H9 (cell line): ENCODE data around the gene CACNA1H. TPM values are rescaled to one million over a fixed set of nuclear protein-coding genes. Genes with fewer than 3 reads are reported as not detected.

Experiments
- DNase-seq: peaks from one replicate; pipeline ENCODE4 v3.0.0-alpha.2; 2017
- H2AFZ ChIP-seq: one replicate; pipeline ENCODE4 v1.6.1; 2013; ENCODE audit warnings: mild to moderate bottlenecking, low read length, control low read depth, moderate library complexity
- H2AK5ac ChIP-seq: 2 replicates; pipeline ENCODE4 v1.6.1; 2013; ENCODE audit warnings: low read length, control low read depth, mixed read lengths; ENCODE audit not compliant: insufficient read length
- H2BK120ac ChIP-seq: one replicate; pipeline ENCODE4 v1.6.1; 2013; ENCODE audit warnings: low read depth, mild to moderate bottlenecking, low read length, control low read depth, inconsistent platforms; ENCODE audit not compliant: poor library complexity, severe bottlenecking
- H2BK12ac ChIP-seq: 2 replicates; pipeline ENCODE4 v1.6.1; 2013; ENCODE audit warnings: low read length, control low read depth, mixed read lengths, low read depth; ENCODE audit not compliant: insufficient read length
- H2BK15ac ChIP-seq: 2 replicates; pipeline ENCODE4 v1.6.1; 2013; ENCODE audit warnings: low read depth, low read length, control low read depth
- H2BK20ac ChIP-seq: one replicate; pipeline ENCODE4 v1.6.1; 2013; ENCODE audit warnings: low read depth, mild to moderate bottlenecking, low read length, control low read depth, inconsistent platforms; ENCODE audit not compliant: poor library complexity, severe bottlenecking
- H2BK5ac ChIP-seq: 2 replicates; pipeline ENCODE4 v1.6.1; 2013; ENCODE audit warnings: low read length, control low read depth, mixed read lengths; ENCODE audit not compliant: insufficient read length
- H3K14ac ChIP-seq: 2 replicates; pipeline ENCODE4 v1.6.1; 2013; ENCODE audit warnings: low read length, control low read depth; ENCODE audit not compliant: insufficient read depth
- H3K18ac ChIP-seq: 2 replicates; pipeline ENCODE4 v1.6.1; 2013; ENCODE audit warnings: low read depth, mild to moderate bottlenecking, mixed read lengths, low read length, control low read depth; ENCODE audit not compliant: insufficient read length
- H3K23ac ChIP-seq: 2 replicates; pipeline ENCODE4 v1.6.1; 2013; ENCODE audit warnings: low read length, control low read depth, mixed read lengths, low read depth; ENCODE audit not compliant: insufficient read length
- H3K23me2 ChIP-seq: 2 replicates; pipeline ENCODE4 v1.6.1; 2013; ENCODE audit warnings: low read depth, mild to moderate bottlenecking, mixed read lengths, low read length, control low read depth; ENCODE audit not compliant: insufficient read length, poor library complexity, severe bottlenecking
- H3K27ac ChIP-seq: 2 replicates; pipeline ENCODE4 v1.5.1; 2013; ENCODE audit warnings: low read length, control low read depth, mixed read lengths, low read depth; ENCODE audit not compliant: insufficient read length
- H3K27me3 ChIP-seq: 2 replicates; pipeline ENCODE4 v1.6.1; 2013; ENCODE audit warnings: low read length, control low read depth, inconsistent platforms; ENCODE audit not compliant: insufficient read depth
- H3K4ac ChIP-seq: 2 replicates; pipeline ENCODE4 v1.6.1; 2013; ENCODE audit warnings: low read depth, mild to moderate bottlenecking, control low read depth, inconsistent platforms, low read length, moderate library complexity
- H3K4me1 ChIP-seq: 2 replicates; pipeline ENCODE4 v1.6.1; 2013; ENCODE audit warnings: low read length, control low read depth, inconsistent platforms; ENCODE audit not compliant: insufficient read depth
- H3K4me2 ChIP-seq: 2 replicates; pipeline ENCODE4 v1.6.1; 2013; ENCODE audit warnings: low read length, control low read depth, mixed read lengths; ENCODE audit not compliant: insufficient read length, insufficient read depth
- H3K56ac ChIP-seq: 2 replicates; pipeline ENCODE4 v1.6.1; 2013; ENCODE audit warnings: low read depth, mild to moderate bottlenecking, mixed read lengths, low read length, control low read depth; ENCODE audit not compliant: insufficient read length
- H3K79me1 ChIP-seq: 2 replicates; pipeline ENCODE4 v1.6.1; 2013; ENCODE audit warnings: low read depth, mild to moderate bottlenecking, moderate library complexity, low read length, control low read depth, inconsistent platforms; ENCODE audit not compliant: insufficient read depth, poor library complexity, severe bottlenecking
- H3K79me2 ChIP-seq: 2 replicates; pipeline ENCODE4 v1.6.1; 2013; ENCODE audit warnings: low read length, control low read depth, inconsistent platforms; ENCODE audit not compliant: insufficient read depth
- H3K9ac ChIP-seq: 2 replicates; pipeline ENCODE4 v1.6.1; 2013; ENCODE audit warnings: low read length, control low read depth, mixed read lengths; ENCODE audit not compliant: insufficient read length; ENCODE audit errors: extremely low read depth
- H3K9me3 ChIP-seq: one replicate; pipeline ENCODE4 v1.6.1; 2013; ENCODE audit warnings: low read depth, low read length, inconsistent platforms; ENCODE audit not compliant: control insufficient read depth
- H3T11ph ChIP-seq: one replicate; pipeline ENCODE4 v1.6.1; 2013; ENCODE audit warnings: mild to moderate bottlenecking, low read length, control low read depth, inconsistent platforms
- H4K20me1 ChIP-seq: one replicate; pipeline ENCODE4 v1.6.1; 2013; ENCODE audit not compliant: control insufficient read depth, insufficient read length, insufficient read depth
- H4K5ac ChIP-seq: 2 replicates; pipeline ENCODE4 v1.6.1; 2013; ENCODE audit warnings: low read depth, mild to moderate bottlenecking, mixed read lengths, low read length, control low read depth; ENCODE audit not compliant: insufficient read length
- H4K8ac ChIP-seq: replicated peaks from 2 replicates; pipeline ENCODE4 v1.6.1; 2013; ENCODE audit warnings: low read length, control low read depth, mixed read lengths, low read depth; ENCODE audit not compliant: insufficient read length
- H4K91ac ChIP-seq: 2 replicates; pipeline ENCODE4 v1.6.1; 2013; ENCODE audit warnings: low read depth, mild to moderate bottlenecking, moderate library complexity, mixed read lengths, low read length, control low read depth; ENCODE audit not compliant: insufficient read length
- H3K27ac Mint-ChIP-seq, 3 experiments: 2 replicates in 2 of 3; 3 replicates in 1 of 3; pipeline ENCODE4 v1.8.0; 2020 to 2021; ENCODE audit warnings: mixed read lengths in 3 of 3, mild to moderate bottlenecking in 1 of 3, moderate library complexity in 1 of 3
- H3K27me3 Mint-ChIP-seq: 2 replicates; pipeline ENCODE4 v1.8.0; 2021; ENCODE audit warnings: low read depth, mild to moderate bottlenecking, moderate library complexity, mixed read lengths
- H3K36me3 Mint-ChIP-seq, 3 experiments: 2 replicates in 2 of 3; 3 replicates in 1 of 3; pipeline ENCODE4 v1.8.0; 2020 to 2021; ENCODE audit warnings: low read depth in 3 of 3, mixed read lengths in 3 of 3; ENCODE audit not compliant: insufficient read depth in 1 of 3
- H3K4me1 Mint-ChIP-seq, 2 experiments: 2 replicates each; pipeline ENCODE4 v1.8.0; 2020; ENCODE audit warnings: mixed read lengths in 2 of 2
- H3K4me3 Mint-ChIP-seq, 2 experiments: 2 replicates in 1 of 2; 3 replicates in 1 of 2; pipeline ENCODE4 v1.8.0; 2020 to 2021; ENCODE audit warnings: mild to moderate bottlenecking in 2 of 2, mixed read lengths in 2 of 2, moderate library complexity in 1 of 2
- H3K9me3 Mint-ChIP-seq, 2 experiments: 2 replicates in 1 of 2; 3 replicates in 1 of 2; pipeline ENCODE4 v1.8.0; 2020; ENCODE audit warnings: mild to moderate bottlenecking in 2 of 2, mixed read lengths in 2 of 2, moderate library complexity in 1 of 2
- WGBS: extraction: QIAGEN DNeasy Blood & Tissue Kit; methylation state at CpG from one replicate; pipeline ENCODE4 v1.1.7; 2013; ENCODE audit warnings: missing lambda C conversion rate, low lambda C conversion rate, mixed read lengths; ENCODE audit not compliant: insufficient read length; ENCODE audit errors: extremely low coverage; 5-methylcytosine and 5-hydroxymethylcytosine counted together
- total RNA-seq: library from RNA; stranded (reverse); gene quantifications from 2 replicates; pipeline ENCODE4 v1.2.1, GENCODE V29; 2021
- TF ChIP-seq, protein P1 (sequence below): fragments of 200-600 bp; sonication (generic); conservative IDR thresholded peaks from 3 replicates; pipeline ENCODE4 v1.8.0; 2021; ENCODE audit warnings: antibody characterized with exemption, mild to moderate bottlenecking

CACNA1H gene
- total RNA-seq, 1 experiment from 2014 or later: 43.3 TPM

- H3K79me1 ChIP-seq: no peaks in the 10 kb centered on the region
- Mint-ChIP-seq H3K4me3 (no peak overlapping the region), H3K27me3 (peaks cover 10% of the 10 kb centered on the region), H3K9me3 (no peaks in the 10 kb centered on the region), H3K27ac (no peak overlapping the region), H3K4me1 (peaks cover 2 to 3% of the 10 kb centered on the region in 2 experiments; a peak in 2 of 4 replicates), H3K36me3 (no peaks in the 10 kb centered on the region)
- no peaks in the 10 kb centered on the region for H3K79me2 ChIP-seq
- H3K27ac ChIP-seq: no peak overlapping the region
- H2BK120ac ChIP-seq: no peak overlapping the region
- H2AK5ac ChIP-seq: no peak overlapping the region
- H4K5ac ChIP-seq: no peak overlapping the region
- H2BK15ac ChIP-seq: no peak overlapping the region
- no peak overlapping the region for H2BK20ac ChIP-seq
- DNase-seq: no peak
- H3K18ac ChIP-seq: no peak overlapping the region
- no peak overlapping the region for H4K8ac ChIP-seq
- H3K4me1 ChIP-seq: no peaks in the 10 kb centered on the region
- H3K56ac ChIP-seq: no peak overlapping the region
- H4K91ac ChIP-seq: no peak overlapping the region
- WGBS: no CpG with 5 or more reads among the region's 30 CpGs
- H3K23ac ChIP-seq: no peak overlapping the region
- no peak overlapping the region for H2AFZ ChIP-seq
- no peaks in the 10 kb centered on the region for H4K20me1 ChIP-seq
- TF ChIP-seq, protein P1, sequence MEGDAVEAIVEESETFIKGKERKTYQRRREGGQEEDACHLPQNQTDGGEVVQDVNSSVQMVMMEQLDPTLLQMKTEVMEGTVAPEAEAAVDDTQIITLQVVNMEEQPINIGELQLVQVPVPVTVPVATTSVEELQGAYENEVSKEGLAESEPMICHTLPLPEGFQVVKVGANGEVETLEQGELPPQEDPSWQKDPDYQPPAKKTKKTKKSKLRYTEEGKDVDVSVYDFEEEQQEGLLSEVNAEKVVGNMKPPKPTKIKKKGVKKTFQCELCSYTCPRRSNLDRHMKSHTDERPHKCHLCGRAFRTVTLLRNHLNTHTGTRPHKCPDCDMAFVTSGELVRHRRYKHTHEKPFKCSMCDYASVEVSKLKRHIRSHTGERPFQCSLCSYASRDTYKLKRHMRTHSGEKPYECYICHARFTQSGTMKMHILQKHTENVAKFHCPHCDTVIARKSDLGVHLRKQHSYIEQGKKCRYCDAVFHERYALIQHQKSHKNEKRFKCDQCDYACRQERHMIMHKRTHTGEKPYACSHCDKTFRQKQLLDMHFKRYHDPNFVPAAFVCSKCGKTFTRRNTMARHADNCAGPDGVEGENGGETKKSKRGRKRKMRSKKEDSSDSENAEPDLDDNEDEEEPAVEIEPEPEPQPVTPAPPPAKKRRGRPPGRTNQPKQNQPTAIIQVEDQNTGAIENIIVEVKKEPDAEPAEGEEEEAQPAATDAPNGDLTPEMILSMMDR: no peak
- no peaks in the 10 kb centered on the region for H3K23me2 ChIP-seq
- no peaks in the 10 kb centered on the region for H3K27me3 ChIP-seq
- H3K4me2 ChIP-seq: no peak overlapping the region
- H2BK12ac ChIP-seq: no peak overlapping the region
- H2BK5ac ChIP-seq: no peak overlapping the region
- no peaks in the 10 kb centered on the region for H3K9me3 ChIP-seq
- no peak overlapping the region for H3T11ph ChIP-seq
- no peak overlapping the region for H3K4ac ChIP-seq
- no peak overlapping the region for H3K9ac ChIP-seq
- no peak overlapping the region for H3K14ac ChIP-seq
Observed at GRCh38 chr16:1134776-1135458, 18.0 kb upstream of the CACNA1H start.
